NCI-H1694 (cell line): Measurements from ENCODE around the gene POLR1A.

Source experiments
- DNase-seq: peaks from one replicate; lab custom pipeline; 2025; lab: John Stamatoyannopoulos, UW

Gene POLR1A

GRCh38 chr2:86105252-86105968 is at the start of gene POLR1A:
TSS of gene POLR1A (minus strand) at chr2:86105886. CDS start at chr2:86105776, 110 bp downstream.
- peak; percentile 87 for DNase-seq

GRCh38 chr2:86150502-86150901 is 44.8 kb upstream of the POLR1A start:
- DNase-seq = no peak

- no peak for DNase-seq
Observed at GRCh38 chr2:86147793-86148192, 42.1 kb upstream of the POLR1A start.

GRCh38 chr2:86143926-86144685 is 38.4 kb upstream of the POLR1A start:
- no peak for DNase-seq

- DNase-seq = no peak
Observed at GRCh38 chr2:86143307-86143706, 37.6 kb upstream of the POLR1A start.

- DNase-seq = no peak
Observed at GRCh38 chr2:86142436-86143257, 37.0 kb upstream of the POLR1A start.

GRCh38 chr2:86140969-86141392 is 35.3 kb upstream of the POLR1A start:
- no peak for DNase-seq

- DNase-seq = no peak
Observed at GRCh38 chr2:86139981-86140380, 34.3 kb upstream of the POLR1A start.

- no peak for DNase-seq
Observed at GRCh38 chr2:86138736-86139625, 33.3 kb upstream of the POLR1A start.

GRCh38 chr2:86136141-86136540 is 30.5 kb upstream of the POLR1A start:
- no peak for DNase-seq

GRCh38 chr2:86135653-86136052 is 30.0 kb upstream of the POLR1A start:
- no peak for DNase-seq

GRCh38 chr2:86134709-86135108 is 29.0 kb upstream of the POLR1A start:
- no peak for DNase-seq

GRCh38 chr2:86124683-86125082 is 19.0 kb upstream of the POLR1A start:
- DNase-seq = no peak

GRCh38 chr2:86123328-86123925 is 17.7 kb upstream of the POLR1A start:
- no peak for DNase-seq

- no peak for DNase-seq
Observed at GRCh38 chr2:86118130-86118529, 12.4 kb upstream of the POLR1A start.

- no peak for DNase-seq
Observed at GRCh38 chr2:86107031-86107430, 1.3 kb upstream of the POLR1A start.

GRCh38 chr2:86105969-86106945 is 571 bp upstream of the POLR1A start, which contains the start of gene PTCD3:
TSS of gene PTCD3 (plus strand) at chr2:86106235. CDS start at chr2:86106248, 13 bp downstream.
- peak; percentile 95 for DNase-seq

GRCh38 chr2:86102157-86102556 is 3.5 kb downstream of the POLR1A start:
- DNase-seq = no peak

- DNase-seq = no peak
Observed at GRCh38 chr2:86097913-86098312, 7.8 kb downstream of the POLR1A start.
